Central memory CD8-positive, alpha-beta T cell (primary cell): ENCODE data around the gene COX8C.

Source experiments
- ATAC-seq: fragments of 150-1000 bp; cut with Tn5 transposase; replicated peaks from 2 replicates; pipeline ENCODE4 v1.10.0; 2022; ENCODE audit warnings: mild to moderate bottlenecking, moderate FRiP score, moderate number of reproducible peaks; ENCODE audit not compliant: poor library complexity, severe bottlenecking; ENCODE audit errors: extremely low read depth
- DNase-seq, 2 donors: peaks; one replicate each; pipeline ENCODE4 v3.0.0; 2021; ENCODE audit warnings: low spot score in 2 of 2
- H3K27ac Mint-ChIP-seq: one replicate; pipeline ENCODE4 v1.8.0; 2022; ENCODE audit warnings: low read depth, mild to moderate bottlenecking, moderate library complexity, mixed read lengths
- H3K27me3 Mint-ChIP-seq: one replicate; pipeline ENCODE4 v1.8.0; 2022; ENCODE audit warnings: mixed read lengths
- H3K36me3 Mint-ChIP-seq: one replicate; pipeline ENCODE4 v1.8.0; 2022; ENCODE audit warnings: mild to moderate bottlenecking, moderate library complexity, mixed read lengths; ENCODE audit not compliant: insufficient read depth
- H3K4me1 Mint-ChIP-seq: one replicate; pipeline ENCODE4 v1.8.0; 2022; ENCODE audit warnings: mixed read lengths
- H3K4me3 Mint-ChIP-seq: one replicate; pipeline ENCODE4 v1.8.0; 2022; ENCODE audit warnings: mild to moderate bottlenecking, moderate library complexity, mixed read lengths
- H3K9me3 Mint-ChIP-seq: one replicate; pipeline ENCODE4 v1.8.0; 2022; ENCODE audit warnings: mixed read lengths

Gene COX8C

GRCh38 chr14:93346926-93347721 lies at the start of gene COX8C:
COX8C (plus strand) TSS chr14:93347182; CDS start chr14:93347269, 87 bp downstream.
- no peaks in the 10 kb centered on the region for H3K9me3 Mint-ChIP-seq
- H3K36me3 Mint-ChIP-seq = peaks cover 2% of the 10 kb centered on the region
- no peaks in the 10 kb centered on the region for H3K4me1 Mint-ChIP-seq
- DNase-seq (no peak), ATAC-seq (no peak)
- no peak within 1 kb of the TSS for H3K4me3 Mint-ChIP-seq
- H3K27ac Mint-ChIP-seq = no peak within 1 kb of the TSS
- peaks cover 11% of the 10 kb centered on the region for H3K27me3 Mint-ChIP-seq

- Mint-ChIP-seq H3K4me3 (no peak overlapping the region), H3K9me3 (no peaks in the 10 kb centered on the region), H3K36me3 (peaks cover 9% of the 10 kb centered on the region), H3K27ac (no peak overlapping the region), H3K27me3 (no peaks in the 10 kb centered on the region), H3K4me1 (peaks cover 37% of the 10 kb centered on the region)
- no peak for DNase-seq
- ATAC-seq = no peak
These were observed 47.6 kb upstream of the COX8C start for GRCh38 chr14:93299416-93299815.

DNA sequence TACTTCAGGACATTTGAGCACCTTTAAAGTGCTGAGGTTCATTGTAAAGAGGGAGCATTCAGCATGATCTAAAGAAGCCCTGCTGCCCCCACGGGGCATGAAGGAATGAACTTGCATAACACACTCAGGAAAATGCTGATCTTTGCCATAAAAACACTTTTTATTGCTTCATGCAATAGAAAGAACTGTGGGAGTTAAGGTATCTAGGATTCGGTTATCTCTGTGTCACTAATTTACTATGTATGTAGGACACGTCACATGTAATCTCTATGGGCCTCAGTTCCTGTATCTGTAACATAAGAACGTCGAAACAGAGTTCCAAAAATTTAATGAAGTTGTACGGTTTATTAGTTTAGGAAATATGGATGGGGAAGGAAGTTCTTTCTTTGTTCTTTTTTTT lies 47.1 kb upstream of the COX8C start:
- DNase-seq (no peak), ATAC-seq (no peak)
- Mint-ChIP-seq H3K27ac (no peak overlapping the region), H3K4me1 (peaks cover 41% of the 10 kb centered on the region), H3K4me3 (no peak overlapping the region), H3K9me3 (no peaks in the 10 kb centered on the region), H3K36me3 (peaks cover 6% of the 10 kb centered on the region), H3K27me3 (no peaks in the 10 kb centered on the region)

- H3K36me3 Mint-ChIP-seq = peaks cover 5% of the 10 kb centered on the region
- H3K9me3 Mint-ChIP-seq = no peaks in the 10 kb centered on the region
- peaks cover 48% of the 10 kb centered on the region for H3K4me1 Mint-ChIP-seq
- no peak overlapping the region for H3K27ac Mint-ChIP-seq
- no peak for ATAC-seq
- no peak overlapping the region for H3K4me3 Mint-ChIP-seq
- DNase-seq = no peak
- no peaks in the 10 kb centered on the region for H3K27me3 Mint-ChIP-seq
These were observed 45.0 kb upstream of the COX8C start for GRCh38 chr14:93301821-93302447.

DNA sequence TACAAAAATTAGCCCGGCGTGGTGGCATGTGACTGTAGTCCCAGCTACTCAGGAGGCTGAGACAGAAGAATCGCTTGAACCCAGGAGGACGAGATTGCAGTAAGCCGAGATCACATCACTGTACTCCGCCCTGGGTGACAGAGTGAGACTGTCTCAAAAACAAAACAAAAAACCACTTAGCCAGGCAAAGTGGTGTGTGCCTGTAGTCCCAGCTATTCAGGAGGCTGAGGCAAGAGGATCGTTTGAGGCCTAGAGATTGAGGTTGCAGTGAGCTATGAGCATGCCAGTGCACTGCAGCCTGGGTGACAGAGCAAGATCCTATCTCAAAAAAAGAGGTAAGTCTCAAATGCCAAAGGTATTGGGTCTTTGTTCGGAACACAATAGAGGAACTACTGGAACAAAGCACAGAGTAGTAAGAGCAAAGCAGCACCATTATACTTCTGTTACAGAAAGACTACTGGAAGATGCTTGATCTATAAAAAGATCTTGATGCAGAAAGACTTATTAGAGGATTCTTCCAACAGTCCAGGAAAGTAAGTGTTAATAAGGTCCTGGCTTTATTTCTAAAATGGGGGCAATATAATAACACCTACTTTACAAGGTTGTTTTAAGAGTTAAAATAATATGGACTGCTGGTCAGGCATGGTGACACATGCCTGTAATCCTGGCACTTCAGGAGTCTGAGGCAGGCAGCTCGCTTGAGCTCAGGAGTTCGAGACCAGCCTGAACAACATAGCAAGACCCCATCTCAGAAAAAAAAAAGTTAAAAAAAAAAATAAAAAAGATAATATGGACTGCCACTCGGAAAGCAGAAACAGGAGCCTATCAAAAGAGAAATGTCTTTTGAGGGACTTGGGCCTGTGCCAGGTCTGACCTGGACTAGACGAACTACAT lies 44.0 kb upstream of the COX8C start:
- peaks cover 5% of the 10 kb centered on the region for H3K36me3 Mint-ChIP-seq
- ATAC-seq (no peak), DNase-seq (no peak)
- no peaks in the 10 kb centered on the region for H3K27me3 Mint-ChIP-seq
- peaks cover 48% of the 10 kb centered on the region for H3K4me1 Mint-ChIP-seq
- H3K27ac Mint-ChIP-seq = no peak overlapping the region
- no peaks in the 10 kb centered on the region for H3K9me3 Mint-ChIP-seq
- no peak overlapping the region for H3K4me3 Mint-ChIP-seq

DNA sequence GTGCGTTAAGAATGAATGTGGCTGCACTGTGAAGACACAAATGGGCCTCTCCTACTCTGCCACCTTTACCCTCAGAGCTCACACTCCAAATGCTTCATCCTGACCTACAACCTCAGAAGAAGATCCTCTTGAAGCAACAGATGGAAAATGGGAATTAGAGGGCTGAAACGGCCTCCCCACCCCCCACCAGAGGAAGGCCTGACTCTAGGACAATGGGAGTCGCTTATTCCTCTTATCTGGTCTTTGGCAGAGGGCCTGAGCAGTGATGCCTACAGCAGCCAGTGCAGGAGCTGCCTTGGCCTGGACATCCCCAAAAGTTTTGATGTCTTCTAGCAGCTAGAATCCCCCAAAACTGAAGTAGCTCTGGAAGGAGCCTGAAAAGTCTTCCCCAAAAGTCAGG lies 43.3 kb upstream of the COX8C start:
- Mint-ChIP-seq H3K36me3 (peaks cover 5% of the 10 kb centered on the region), H3K4me1 (peaks cover 48% of the 10 kb centered on the region), H3K4me3 (no peak overlapping the region), H3K9me3 (no peaks in the 10 kb centered on the region), H3K27ac (no peak overlapping the region), H3K27me3 (no peaks in the 10 kb centered on the region)
- no peak for ATAC-seq
- DNase-seq = no peak

GRCh38 chr14:93304771-93305170 lies 42.2 kb upstream of the COX8C start:
- no peak overlapping the region for H3K27ac Mint-ChIP-seq
- no peaks in the 10 kb centered on the region for H3K27me3 Mint-ChIP-seq
- H3K4me3 Mint-ChIP-seq = no peak overlapping the region
- DNase-seq (no peak), ATAC-seq (no peak)
- peaks cover 2% of the 10 kb centered on the region for H3K36me3 Mint-ChIP-seq
- H3K9me3 Mint-ChIP-seq = no peaks in the 10 kb centered on the region
- H3K4me1 Mint-ChIP-seq = peaks cover 50% of the 10 kb centered on the region

DNA sequence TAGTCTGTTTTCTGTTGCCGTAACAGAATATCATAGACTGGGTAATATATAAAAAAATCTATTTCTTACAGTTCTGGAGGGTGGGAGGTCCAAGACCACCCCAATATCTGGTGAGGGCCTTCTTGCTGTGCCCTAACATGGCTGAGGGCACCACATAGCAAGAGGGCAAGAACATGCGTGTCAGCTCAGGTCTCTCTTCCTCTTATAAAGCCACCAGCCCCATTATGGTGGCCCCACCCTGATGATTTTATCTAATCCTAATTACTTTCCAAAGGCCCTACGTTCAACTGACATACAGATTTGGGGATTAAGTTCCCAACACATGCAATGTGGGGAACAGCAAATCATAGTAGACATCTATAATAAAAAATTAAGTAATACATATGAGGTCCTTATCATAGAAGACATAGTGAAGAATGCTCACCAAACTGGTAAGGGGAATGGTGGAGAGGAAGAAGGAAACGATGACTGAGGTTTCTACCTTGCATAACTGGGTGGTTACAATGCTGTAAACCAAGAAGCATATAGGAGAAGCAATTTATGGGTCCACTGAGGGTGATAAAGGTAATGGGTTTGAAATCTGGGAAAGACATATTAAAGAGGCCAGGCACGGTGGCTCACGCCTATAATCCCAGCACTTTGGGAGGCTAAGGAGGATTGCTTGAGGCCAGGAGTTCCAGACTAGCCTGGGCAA lies 41.1 kb upstream of the COX8C start:
- no peak for DNase-seq
- Mint-ChIP-seq H3K27me3 (no peaks in the 10 kb centered on the region), H3K9me3 (no peaks in the 10 kb centered on the region), H3K27ac (no peak overlapping the region), H3K4me3 (no peak overlapping the region), H3K36me3 (peaks cover 2% of the 10 kb centered on the region), H3K4me1 (peaks cover 43% of the 10 kb centered on the region)
- ATAC-seq = no peak

- H3K4me3 Mint-ChIP-seq = no peak overlapping the region
- DNase-seq (no peak), ATAC-seq (no peak)
- H3K9me3 Mint-ChIP-seq = no peaks in the 10 kb centered on the region
- no peaks in the 10 kb centered on the region for H3K36me3 Mint-ChIP-seq
- no peak overlapping the region for H3K27ac Mint-ChIP-seq
- no peaks in the 10 kb centered on the region for H3K27me3 Mint-ChIP-seq
- peaks cover 42% of the 10 kb centered on the region for H3K4me1 Mint-ChIP-seq
These were observed 40.2 kb upstream of the COX8C start for GRCh38 chr14:93306812-93307211.

GRCh38 chr14:93308686-93309345 lies 38.2 kb upstream of the COX8C start:
- ATAC-seq (no peak), DNase-seq (no peak)
- no peaks in the 10 kb centered on the region for H3K27me3 Mint-ChIP-seq
- no peak overlapping the region for H3K4me3 Mint-ChIP-seq
- H3K36me3 Mint-ChIP-seq = no peaks in the 10 kb centered on the region
- H3K4me1 Mint-ChIP-seq = peaks cover 43% of the 10 kb centered on the region
- H3K27ac Mint-ChIP-seq = no peak overlapping the region
- H3K9me3 Mint-ChIP-seq = no peaks in the 10 kb centered on the region

- no peaks in the 10 kb centered on the region for H3K36me3 Mint-ChIP-seq
- no peaks in the 10 kb centered on the region for H3K27me3 Mint-ChIP-seq
- no peak overlapping the region for H3K4me3 Mint-ChIP-seq
- H3K9me3 Mint-ChIP-seq = no peaks in the 10 kb centered on the region
- H3K4me1 Mint-ChIP-seq = peaks cover 41% of the 10 kb centered on the region
- ATAC-seq (no peak), DNase-seq (no peak)
- H3K27ac Mint-ChIP-seq = no peak overlapping the region
These were observed 37.5 kb upstream of the COX8C start for GRCh38 chr14:93309427-93309966.
